NB4 (cell line): ENCODE measurements around the gene DOK7.

Experiments
- MYC ChIP-seq: IDR thresholded peaks from 2 replicates; pipeline ENCODE4 v1.6.1; 2011; ENCODE audit warnings: low read depth, low read length
- POLR2A ChIP-seq: IDR thresholded peaks from 2 replicates; pipeline ENCODE4 v1.6.1; 2011; ENCODE audit warnings: mild to moderate bottlenecking; ENCODE audit not compliant: insufficient read length; ENCODE audit errors: extremely low read depth
- TF ChIP-seq, protein P1 (sequence below): IDR thresholded peaks from one replicate; pipeline ENCODE4 v1.5.1; 2012; ENCODE audit warnings: low read depth, low read length
- TF ChIP-seq, protein P2 (sequence below): IDR thresholded peaks from 2 replicates; pipeline ENCODE4 v1.6.1; 2011; ENCODE audit warnings: low read depth, low read length

- TF ChIP-seq, protein P1, sequence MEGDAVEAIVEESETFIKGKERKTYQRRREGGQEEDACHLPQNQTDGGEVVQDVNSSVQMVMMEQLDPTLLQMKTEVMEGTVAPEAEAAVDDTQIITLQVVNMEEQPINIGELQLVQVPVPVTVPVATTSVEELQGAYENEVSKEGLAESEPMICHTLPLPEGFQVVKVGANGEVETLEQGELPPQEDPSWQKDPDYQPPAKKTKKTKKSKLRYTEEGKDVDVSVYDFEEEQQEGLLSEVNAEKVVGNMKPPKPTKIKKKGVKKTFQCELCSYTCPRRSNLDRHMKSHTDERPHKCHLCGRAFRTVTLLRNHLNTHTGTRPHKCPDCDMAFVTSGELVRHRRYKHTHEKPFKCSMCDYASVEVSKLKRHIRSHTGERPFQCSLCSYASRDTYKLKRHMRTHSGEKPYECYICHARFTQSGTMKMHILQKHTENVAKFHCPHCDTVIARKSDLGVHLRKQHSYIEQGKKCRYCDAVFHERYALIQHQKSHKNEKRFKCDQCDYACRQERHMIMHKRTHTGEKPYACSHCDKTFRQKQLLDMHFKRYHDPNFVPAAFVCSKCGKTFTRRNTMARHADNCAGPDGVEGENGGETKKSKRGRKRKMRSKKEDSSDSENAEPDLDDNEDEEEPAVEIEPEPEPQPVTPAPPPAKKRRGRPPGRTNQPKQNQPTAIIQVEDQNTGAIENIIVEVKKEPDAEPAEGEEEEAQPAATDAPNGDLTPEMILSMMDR: no peak
- TF ChIP-seq MYC (no peak), POLR2A (no peak)
- TF ChIP-seq, protein P2, sequence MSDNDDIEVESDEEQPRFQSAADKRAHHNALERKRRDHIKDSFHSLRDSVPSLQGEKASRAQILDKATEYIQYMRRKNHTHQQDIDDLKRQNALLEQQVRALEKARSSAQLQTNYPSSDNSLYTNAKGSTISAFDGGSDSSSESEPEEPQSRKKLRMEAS: no peak
These were observed 21.3 kb upstream of the DOK7 start, which contains the start of gene HGFAC for GRCh38 chr4:3441501-3442459.
